Measurements from ENCODE around the gene ZNF324. TPM values are rescaled to one million over a fixed set of nuclear protein-coding genes. Genes with fewer than 3 reads are reported as not detected.

ZNF324 gene
- total and polyA plus RNA-seq, 12 donors = 2.6 to 6.1 (median 4.8) TPM

DNA sequence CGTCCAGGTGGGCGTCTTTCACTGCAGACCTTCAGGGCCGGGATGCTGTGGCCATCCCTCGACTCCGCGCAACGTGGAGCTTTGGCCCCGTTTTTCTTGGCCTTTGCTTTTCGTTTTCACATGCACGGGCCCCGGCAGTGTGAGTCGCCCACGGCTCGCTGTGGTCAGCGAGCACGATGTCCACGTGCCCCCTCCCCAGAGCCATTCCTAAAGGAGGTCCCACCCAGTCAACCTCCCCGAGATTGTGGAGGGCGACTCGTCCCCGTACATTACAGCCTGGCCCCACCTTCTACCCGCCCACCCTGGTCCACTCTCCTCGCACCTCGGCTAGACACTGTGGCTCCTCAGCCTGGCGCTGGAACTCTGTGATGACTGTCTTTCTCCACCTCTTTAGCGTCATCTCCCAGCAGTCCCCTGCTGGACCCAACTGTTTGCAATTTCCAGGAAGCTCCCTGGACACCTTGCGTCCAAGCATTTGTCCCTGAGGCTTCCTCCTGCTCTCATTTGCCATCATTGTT is 9.7 kb downstream of the ZNF324 start:
- peak overlapping the region; percentile 81 to 95 (median 87) for H3K27ac ChIP-seq
- H3K4me3 ChIP-seq = peak overlapping the region; percentile 54 to 75 (median 66)
- no peaks in the 10 kb centered on the region for H3K9me3 ChIP-seq
- peak in 5 of 8 donors; percentile 1 to 23 (median 9) for ATAC-seq
- WGBS, 2 donors = 2% methylated on average over 27 of the region's 27 CpGs
- peaks cover 0 to 55% (median 11%) of the 10 kb centered on the region in 9 donors for H3K36me3 ChIP-seq
- TF ChIP-seq, protein P1, sequence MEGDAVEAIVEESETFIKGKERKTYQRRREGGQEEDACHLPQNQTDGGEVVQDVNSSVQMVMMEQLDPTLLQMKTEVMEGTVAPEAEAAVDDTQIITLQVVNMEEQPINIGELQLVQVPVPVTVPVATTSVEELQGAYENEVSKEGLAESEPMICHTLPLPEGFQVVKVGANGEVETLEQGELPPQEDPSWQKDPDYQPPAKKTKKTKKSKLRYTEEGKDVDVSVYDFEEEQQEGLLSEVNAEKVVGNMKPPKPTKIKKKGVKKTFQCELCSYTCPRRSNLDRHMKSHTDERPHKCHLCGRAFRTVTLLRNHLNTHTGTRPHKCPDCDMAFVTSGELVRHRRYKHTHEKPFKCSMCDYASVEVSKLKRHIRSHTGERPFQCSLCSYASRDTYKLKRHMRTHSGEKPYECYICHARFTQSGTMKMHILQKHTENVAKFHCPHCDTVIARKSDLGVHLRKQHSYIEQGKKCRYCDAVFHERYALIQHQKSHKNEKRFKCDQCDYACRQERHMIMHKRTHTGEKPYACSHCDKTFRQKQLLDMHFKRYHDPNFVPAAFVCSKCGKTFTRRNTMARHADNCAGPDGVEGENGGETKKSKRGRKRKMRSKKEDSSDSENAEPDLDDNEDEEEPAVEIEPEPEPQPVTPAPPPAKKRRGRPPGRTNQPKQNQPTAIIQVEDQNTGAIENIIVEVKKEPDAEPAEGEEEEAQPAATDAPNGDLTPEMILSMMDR (IDR thresholded peaks at IDR 0.05) = no peak
- peak in 1 of 2 donors; percentile 31 for DNase-seq
- intact Hi-C loops (cut with DNase I) = no loop called here
- no peaks in the 10 kb centered on the region for H3K27me3 ChIP-seq
- H3K4me1 ChIP-seq = peaks cover 5 to 23% (median 18%) of the 10 kb centered on the region in 9 donors

DNA sequence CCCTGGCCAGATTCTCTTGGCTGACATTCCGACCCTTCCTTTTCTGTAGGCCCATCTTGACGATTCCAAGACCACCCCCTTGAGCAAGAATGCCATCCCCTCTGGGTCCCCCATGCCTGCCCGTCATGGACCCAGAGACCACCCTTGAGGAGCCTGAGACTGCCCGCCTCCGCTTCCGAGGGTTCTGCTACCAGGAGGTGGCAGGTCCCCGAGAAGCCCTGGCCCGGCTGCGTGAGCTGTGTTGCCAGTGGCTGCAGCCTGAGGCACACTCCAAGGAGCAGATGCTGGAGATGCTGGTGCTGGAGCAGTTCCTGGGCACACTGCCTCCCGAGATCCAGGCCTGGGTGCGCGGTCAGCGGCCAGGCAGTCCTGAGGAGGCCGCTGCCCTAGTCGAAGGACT is 10.2 kb downstream of the ZNF324 start:
- Histone ChIP-seq H3K4me1 (peaks cover 5 to 23% (median 18%) of the 10 kb centered on the region in 9 donors), H3K27me3 (no peaks in the 10 kb centered on the region), H3K27ac (peak overlapping the region in 8 of 10 donors; percentile 86 to 95 (median 89)), H3K4me3 (peak overlapping the region in 4 of 10 donors; percentile 58 to 75 (median 72)), H3K36me3 (peaks cover 0 to 51% (median 8%) of the 10 kb centered on the region in 9 donors), H3K9me3 (no peaks in the 10 kb centered on the region)
- TF ChIP-seq, protein P1 (IDR thresholded peaks at IDR 0.05) = no peak
- DNase-seq (no peak), ATAC-seq (no peak)
- intact Hi-C loops (cut with DNase I) = no loop called here
- WGBS, 2 donors = 86 to 87% methylated on average over 15 of the region's 15 CpGs

DNA sequence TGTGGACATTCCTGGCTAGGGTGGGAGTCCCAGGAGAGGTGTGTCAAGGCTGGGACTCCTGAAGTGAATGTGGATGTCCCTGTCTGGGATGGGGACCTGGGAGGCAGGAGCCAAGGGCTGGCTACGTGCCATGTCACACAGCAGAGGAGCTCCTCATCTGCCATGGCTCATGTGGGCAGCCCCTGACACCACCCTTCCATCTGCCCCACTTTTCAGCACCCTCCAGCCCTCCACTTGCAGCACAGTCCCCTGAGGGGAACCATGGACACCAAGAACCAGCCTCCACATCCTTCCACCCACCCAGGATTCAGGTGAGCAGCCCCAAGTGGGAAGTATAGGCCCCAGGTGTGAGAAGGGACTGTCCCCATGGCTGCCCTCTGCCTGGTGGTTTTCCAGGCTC is 11.0 kb downstream of the ZNF324 start:
- TF ChIP-seq, protein P1 (IDR thresholded peaks at IDR 0.05) = no peak
- intact Hi-C loops (cut with DNase I) = no loop called here
- Histone ChIP-seq H3K4me3 (no peak overlapping the region), H3K27ac (peak overlapping the region in 3 of 10 donors; percentile 86 to 95 (median 94)), H3K27me3 (no peaks in the 10 kb centered on the region), H3K4me1 (peaks cover 5 to 23% (median 18%) of the 10 kb centered on the region in 9 donors), H3K36me3 (peaks cover 0 to 47% (median 8%) of the 10 kb centered on the region in 9 donors), H3K9me3 (no peaks in the 10 kb centered on the region)
- WGBS, 2 donors = 100% methylated on average over 1 of the region's 1 CpG
- DNase-seq (no peak), ATAC-seq (no peak)

DNA sequence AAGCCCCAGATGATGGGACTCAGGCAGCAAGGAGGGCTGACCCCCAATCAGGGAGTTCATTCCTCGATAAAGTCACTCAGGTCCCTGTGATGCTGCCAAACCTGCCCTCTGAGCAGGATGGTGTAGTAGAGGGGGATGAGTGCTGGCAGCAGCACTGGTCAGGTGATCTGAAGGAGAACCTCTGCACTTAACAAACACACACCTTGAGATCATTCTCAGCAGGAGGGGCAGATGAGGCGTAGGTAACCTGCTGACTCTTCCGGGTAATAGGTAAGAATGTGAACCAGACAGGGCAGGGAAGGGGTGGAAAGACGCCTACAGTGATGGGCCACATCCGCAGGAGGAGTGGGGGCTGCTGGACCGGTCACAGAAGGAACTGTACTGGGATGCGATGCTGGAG is 12.4 kb downstream of the ZNF324 start:
- Histone ChIP-seq H3K4me3 (no peak overlapping the region), H3K27ac (no peak overlapping the region), H3K36me3 (peaks cover 0 to 38% (median 8%) of the 10 kb centered on the region in 9 donors), H3K27me3 (no peaks in the 10 kb centered on the region), H3K4me1 (peaks cover 5 to 23% (median 18%) of the 10 kb centered on the region in 9 donors), H3K9me3 (no peaks in the 10 kb centered on the region)
- DNase-seq (no peak), ATAC-seq (no peak)
- intact Hi-C loops (cut with DNase I) = no loop called here
- WGBS, 2 donors = 91 to 95% methylated on average over 7 of the region's 7 CpGs
- TF ChIP-seq, protein P1 (IDR thresholded peaks at IDR 0.05) = no peak
